ENCODE data around the gene ECHS1.
A peak's percentile ranks its signal among the peaks of the same experiment; 100 is the strongest.

ECHS1 gene

GRCh38 chr10:133347710-133348517, 25.2 kb downstream of the ECHS1 start:
- H3K27ac Mint-ChIP-seq = no peak overlapping the region
- no peaks in the 10 kb centered on the region for H3K9me3 Mint-ChIP-seq
- H3K27me3 Mint-ChIP-seq = peaks cover 12% of the 10 kb centered on the region
- H3K36me3 Mint-ChIP-seq = no peaks in the 10 kb centered on the region
- peaks cover 5% of the 10 kb centered on the region for H3K4me1 Mint-ChIP-seq
- H3K4me3 Mint-ChIP-seq = no peak overlapping the region

GRCh38 chr10:133346413-133346812, 26.7 kb downstream of the ECHS1 start:
- Mint-ChIP-seq H3K27me3 (peaks cover 15% of the 10 kb centered on the region), H3K4me3 (no peak overlapping the region), H3K27ac (no peak overlapping the region), H3K36me3 (no peaks in the 10 kb centered on the region), H3K4me1 (peaks cover 5% of the 10 kb centered on the region), H3K9me3 (no peaks in the 10 kb centered on the region)

DNA sequence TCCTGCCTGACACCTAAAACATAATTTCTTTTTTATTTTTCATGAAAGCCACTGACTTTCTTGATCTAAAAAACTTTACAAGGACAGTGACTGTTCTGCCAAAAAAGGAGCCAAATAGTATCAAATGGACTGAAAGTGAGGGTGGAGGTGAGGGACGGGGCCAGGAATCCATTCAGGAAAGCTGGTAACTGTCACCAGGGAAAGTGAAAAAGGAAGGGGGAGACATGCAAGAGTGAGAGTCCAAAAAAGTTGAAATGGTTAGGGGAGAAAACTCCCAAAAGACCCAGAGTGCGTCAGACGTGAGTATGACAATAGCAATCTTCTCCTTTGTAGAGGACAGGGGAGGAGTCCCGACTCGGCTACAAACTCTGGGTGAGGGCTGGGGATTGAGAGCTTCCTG, 28.9 kb downstream of the ECHS1 start:
- Mint-ChIP-seq H3K9me3 (no peaks in the 10 kb centered on the region), H3K27me3 (peaks cover 15% of the 10 kb centered on the region), H3K4me1 (peaks cover 5% of the 10 kb centered on the region), H3K36me3 (no peaks in the 10 kb centered on the region), H3K4me3 (no peak overlapping the region), H3K27ac (no peak overlapping the region)

DNA sequence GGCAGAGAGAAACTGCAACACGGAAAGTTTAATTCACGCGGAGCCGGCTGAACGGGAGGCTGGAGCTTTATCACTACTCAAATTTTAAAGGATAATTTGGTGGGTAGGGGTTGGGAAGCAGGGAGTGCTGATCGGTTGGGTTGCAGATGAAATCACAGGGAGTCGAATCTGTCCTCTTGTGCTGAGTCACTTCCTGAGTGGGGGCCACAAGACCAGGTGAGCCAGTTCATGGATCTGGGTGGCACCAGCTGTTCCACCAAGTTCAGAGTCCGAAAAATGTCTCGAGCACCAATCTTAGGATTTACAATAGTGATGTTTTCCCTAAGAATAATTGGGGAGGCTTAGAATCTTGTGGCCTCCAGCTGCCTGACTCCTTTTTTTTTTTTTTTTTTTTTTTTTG, 29.6 kb downstream of the ECHS1 start:
- peaks cover 15% of the 10 kb centered on the region for H3K27me3 Mint-ChIP-seq
- H3K36me3 Mint-ChIP-seq = no peaks in the 10 kb centered on the region
- H3K9me3 Mint-ChIP-seq = no peaks in the 10 kb centered on the region
- H3K27ac Mint-ChIP-seq = no peak overlapping the region
- peaks cover 5% of the 10 kb centered on the region for H3K4me1 Mint-ChIP-seq
- H3K4me3 Mint-ChIP-seq = no peak overlapping the region

DNA sequence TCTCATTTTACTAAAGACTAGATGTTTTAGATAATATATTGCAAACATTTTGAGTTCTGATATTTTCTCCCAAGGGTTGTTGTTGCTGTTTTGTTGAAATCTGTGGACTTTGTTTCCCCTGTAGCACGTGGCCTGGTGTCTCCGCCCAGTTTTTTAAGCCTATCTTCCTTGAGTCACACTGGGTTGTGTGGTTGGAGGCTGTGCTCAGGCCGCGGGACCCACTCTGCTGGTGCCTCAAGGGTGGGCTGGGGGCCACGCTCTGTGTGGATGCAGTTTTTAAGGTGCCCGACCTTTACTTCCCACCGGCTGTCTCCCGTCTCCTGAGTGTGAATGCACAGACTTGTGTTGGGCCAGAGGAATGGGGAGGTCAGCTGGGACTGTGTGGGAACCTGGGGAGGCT, 30.2 kb downstream of the ECHS1 start:
- Mint-ChIP-seq H3K27me3 (peaks cover 15% of the 10 kb centered on the region), H3K27ac (no peak overlapping the region), H3K36me3 (no peaks in the 10 kb centered on the region), H3K4me1 (peaks cover 5% of the 10 kb centered on the region), H3K9me3 (no peaks in the 10 kb centered on the region), H3K4me3 (no peak overlapping the region)

DNA sequence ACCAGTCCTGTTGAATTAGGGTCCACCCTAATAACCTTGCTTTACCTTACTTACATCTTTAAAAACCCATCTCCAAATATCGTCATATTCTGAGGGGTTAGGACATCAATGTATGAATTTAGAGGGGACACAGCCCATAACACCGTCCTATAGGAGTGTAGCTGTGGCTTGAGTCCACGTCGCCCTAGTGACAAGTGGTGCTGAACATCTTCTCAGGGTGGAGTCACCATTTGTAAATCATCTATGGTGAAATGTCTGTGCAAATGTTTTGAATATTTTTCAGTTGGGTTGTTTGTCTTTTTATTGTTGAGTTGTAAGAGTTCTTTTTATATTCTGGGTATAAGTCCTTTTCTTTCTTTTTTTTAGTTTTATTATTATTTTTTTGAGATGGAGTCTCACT, 31.2 kb downstream of the ECHS1 start:
- peaks cover 15% of the 10 kb centered on the region for H3K27me3 Mint-ChIP-seq
- no peak overlapping the region for H3K4me3 Mint-ChIP-seq
- H3K36me3 Mint-ChIP-seq = no peaks in the 10 kb centered on the region
- no peaks in the 10 kb centered on the region for H3K9me3 Mint-ChIP-seq
- peaks cover 5% of the 10 kb centered on the region for H3K4me1 Mint-ChIP-seq
- H3K27ac Mint-ChIP-seq = no peak overlapping the region

DNA sequence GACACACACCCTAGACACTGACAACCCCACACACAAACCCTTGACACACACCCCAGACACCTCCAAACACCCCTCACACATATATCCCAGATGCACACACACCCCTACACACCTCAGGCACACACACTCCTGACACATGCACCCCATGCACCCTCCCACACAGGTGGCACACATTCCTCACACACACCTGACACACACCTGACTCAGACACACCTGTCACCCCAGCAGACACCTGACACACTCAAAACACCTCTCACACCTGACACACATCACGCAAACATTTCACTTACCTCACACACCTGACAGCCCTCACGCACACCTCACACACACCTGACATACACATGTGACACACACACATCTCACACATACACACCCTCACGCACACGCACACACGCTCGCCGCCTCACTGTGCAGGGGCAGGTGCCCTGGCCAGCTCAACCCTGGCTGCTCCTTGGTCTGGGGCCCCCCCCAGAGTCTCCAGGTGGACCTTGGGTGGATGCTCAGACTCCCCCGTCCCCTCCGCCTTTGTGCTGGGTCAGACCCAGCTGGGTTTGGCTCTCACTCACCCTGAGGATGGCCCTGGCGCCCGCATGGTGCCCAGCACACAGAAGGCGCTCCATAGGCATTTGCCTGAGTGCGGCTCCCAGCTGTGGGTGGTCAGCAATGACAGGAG, 33.3 kb downstream of the ECHS1 start:
- Mint-ChIP-seq H3K9me3 (no peaks in the 10 kb centered on the region), H3K27ac (no peak overlapping the region), H3K27me3 (peaks cover 11% of the 10 kb centered on the region), H3K4me3 (no peak overlapping the region), H3K4me1 (peaks cover 5% of the 10 kb centered on the region), H3K36me3 (no peaks in the 10 kb centered on the region)

- H3K36me3 Mint-ChIP-seq = no peaks in the 10 kb centered on the region
- H3K27ac Mint-ChIP-seq = no peak overlapping the region
- no peak overlapping the region for H3K4me3 Mint-ChIP-seq
- peaks cover 4% of the 10 kb centered on the region for H3K4me1 Mint-ChIP-seq
- peaks cover 5% of the 10 kb centered on the region for H3K27me3 Mint-ChIP-seq
- H3K9me3 Mint-ChIP-seq = no peaks in the 10 kb centered on the region
Observed at GRCh38 chr10:133338080-133339071, 34.8 kb downstream of the ECHS1 start.

- H3K4me3 Mint-ChIP-seq = no peak overlapping the region
- peaks cover 3% of the 10 kb centered on the region for H3K27me3 Mint-ChIP-seq
- no peaks in the 10 kb centered on the region for H3K9me3 Mint-ChIP-seq
- H3K36me3 Mint-ChIP-seq = no peaks in the 10 kb centered on the region
- no peaks in the 10 kb centered on the region for H3K4me1 Mint-ChIP-seq
- H3K27ac Mint-ChIP-seq = no peak overlapping the region
Observed at GRCh38 chr10:133337370-133337725, 35.8 kb downstream of the ECHS1 start.

DNA sequence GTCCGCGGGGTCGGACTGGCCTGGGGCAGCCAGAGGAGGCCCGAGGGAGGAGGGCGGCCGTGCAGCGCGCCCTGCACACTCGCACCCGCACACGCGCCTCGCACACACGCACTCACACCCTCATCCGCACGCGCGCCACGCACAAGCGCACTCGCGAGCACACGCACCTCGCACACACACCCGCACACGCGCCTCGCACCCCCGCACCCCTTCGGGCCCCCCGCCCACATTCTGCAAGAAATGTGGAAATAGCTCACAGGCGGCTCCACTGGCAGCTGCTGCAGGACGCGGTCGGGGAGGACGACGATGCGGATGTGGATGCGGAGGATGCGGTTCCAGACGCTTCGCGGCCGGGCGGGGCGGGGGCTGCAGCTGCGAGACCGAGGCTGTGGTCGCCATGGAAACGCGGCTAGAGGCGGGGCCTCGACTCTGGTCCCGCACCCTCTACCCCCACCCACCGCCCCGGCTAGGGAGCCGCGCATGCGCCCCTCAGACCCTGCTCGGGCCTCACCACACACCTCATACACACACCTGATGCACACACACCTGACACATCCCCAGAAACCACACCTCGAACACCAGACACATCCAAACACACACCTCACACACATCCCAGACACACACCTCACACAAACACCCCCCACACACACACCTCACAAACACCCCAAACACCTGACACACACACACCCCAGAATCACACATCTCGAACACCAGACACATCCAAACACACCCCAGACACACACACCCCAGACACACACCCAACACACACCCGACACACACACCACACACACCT, 36.4 kb downstream of the ECHS1 start, which contains the start of gene CALY:
TSS of gene CALY (minus strand) at position 320 of the 793 bp plus-strand sequence. CDS start 7,907 bp downstream, outside the sequence.
- Mint-ChIP-seq H3K27ac (no peak within 1 kb of the TSS), H3K9me3 (no peaks in the 10 kb centered on the region), H3K36me3 (no peaks in the 10 kb centered on the region), H3K27me3 (peaks cover under 1% of the 10 kb centered on the region), H3K4me3 (peak within 1 kb of the TSS; percentile 74), H3K4me1 (no peaks in the 10 kb centered on the region)

DNA sequence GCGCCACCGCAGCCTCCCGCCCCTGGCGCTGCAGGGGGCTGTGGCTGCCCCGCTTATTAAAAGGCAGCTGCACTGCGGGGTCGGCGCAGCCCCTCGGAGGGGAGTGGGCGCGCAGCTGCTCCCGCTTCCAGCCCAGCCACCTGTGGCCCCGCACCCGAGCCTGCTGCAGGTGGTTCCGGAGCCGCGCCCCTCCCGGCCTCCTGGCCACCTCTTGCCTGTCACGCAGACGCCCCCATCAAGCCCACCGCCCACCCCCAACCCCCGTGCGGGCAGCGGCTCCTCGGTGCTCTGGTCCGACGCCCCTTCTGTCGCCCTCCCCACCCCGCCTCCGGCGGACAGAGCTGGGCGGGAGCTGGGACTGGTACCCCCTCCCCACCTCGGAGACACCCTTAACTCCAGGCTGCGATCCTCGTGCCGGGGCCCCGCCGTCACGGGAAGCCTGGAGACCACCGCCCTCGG, 37.0 kb downstream of the ECHS1 start:
- Mint-ChIP-seq H3K27ac (no peak overlapping the region), H3K9me3 (no peaks in the 10 kb centered on the region), H3K4me3 (no peak overlapping the region)

GRCh38 chr10:133335246-133336117, 37.7 kb downstream of the ECHS1 start:
- Mint-ChIP-seq H3K4me3 (peak overlapping the region; percentile 63), H3K4me1 (no peaks in the 10 kb centered on the region), H3K9me3 (no peaks in the 10 kb centered on the region), H3K27ac (no peak overlapping the region), H3K36me3 (no peaks in the 10 kb centered on the region), H3K27me3 (no peaks in the 10 kb centered on the region)

More for the DNA sequence above, 37.0 kb downstream of the ECHS1 start:
- H3K27me3 Mint-ChIP-seq = no peaks in the 10 kb centered on the region
- H3K36me3 Mint-ChIP-seq = no peaks in the 10 kb centered on the region
- H3K4me1 Mint-ChIP-seq = no peaks in the 10 kb centered on the region

DNA sequence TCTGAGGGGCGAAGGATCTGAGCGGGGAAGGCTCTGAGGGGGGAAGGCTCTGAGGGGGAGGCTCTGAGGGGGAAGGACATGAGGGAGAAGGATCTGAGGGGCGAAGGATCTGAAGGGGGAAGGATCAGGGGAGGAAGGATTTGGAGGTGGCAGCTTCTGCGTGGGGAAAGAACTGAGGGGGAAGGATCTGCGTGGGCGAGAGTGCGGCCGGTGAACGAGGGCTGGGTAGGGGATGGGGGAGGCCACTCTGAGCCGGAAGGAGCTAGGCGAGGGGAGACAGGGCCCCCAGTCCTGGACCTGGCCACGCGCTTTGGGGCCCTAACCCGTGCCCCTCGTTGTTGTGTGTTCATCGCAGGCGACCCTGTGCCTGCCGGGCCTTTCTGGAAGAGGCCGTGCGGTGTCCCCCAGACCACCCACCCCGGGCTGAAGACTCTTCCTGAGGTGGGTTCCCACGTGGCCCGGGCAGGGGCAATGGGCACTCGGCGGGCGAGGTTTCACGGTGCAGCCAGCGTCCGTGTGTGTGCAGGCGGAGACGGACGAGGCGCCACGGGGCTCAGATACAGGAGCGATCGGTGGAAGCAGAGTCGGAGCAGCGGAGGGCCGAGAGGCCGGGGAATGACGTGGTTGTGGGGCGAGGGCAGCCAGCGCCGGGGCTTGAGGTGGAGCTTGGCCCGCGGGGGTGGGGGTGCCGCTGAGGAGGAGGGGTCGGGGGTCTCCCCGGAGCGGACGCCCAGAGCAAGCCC, 38.5 kb downstream of the ECHS1 start:
- Mint-ChIP-seq H3K9me3 (no peaks in the 10 kb centered on the region), H3K4me3 (peak overlapping the region; percentile 82), H3K27ac (no peak overlapping the region), H3K36me3 (no peaks in the 10 kb centered on the region), H3K4me1 (peaks cover 4% of the 10 kb centered on the region), H3K27me3 (no peaks in the 10 kb centered on the region)
